Activated CD4-positive, alpha-beta T cell treated with anti-CD3 and anti-CD28 coated beads, Interleukin-2, Interleukin-4, amounts not matched to agents 100 ng/mL and 50 ng/mL, durations not matched to agents 16 hours and 8 hours (primary cell): ENCODE data around the gene YIF1A.
"Not testable (repeated sequence)": the region's sequence is repeated elsewhere in the genome, so short reads cannot be mapped to it uniquely, and the experiment has no call there.

Experiments
- DNase-seq: peaks from one replicate; pipeline ENCODE4 v3.0.0-alpha.2; 2020; ENCODE audit warnings: low spot score

Gene YIF1A

GRCh38 chr11:66286699-66287098 is 2.2 kb downstream of the YIF1A start:
- no peak for DNase-seq

- DNase-seq: no peak
These were observed 3.5 kb downstream of the YIF1A start for GRCh38 chr11:66285250-66285947.

- no peak for DNase-seq
These were observed 4.3 kb downstream of the YIF1A start for GRCh38 chr11:66284526-66285078.

GRCh38 chr11:66283461-66284105 is 5.4 kb downstream of the YIF1A start:
- no peak for DNase-seq

GRCh38 chr11:66282468-66283455 is 6.2 kb downstream of the YIF1A start:
- DNase-seq: peak; percentile 99

GRCh38 chr11:66281776-66282467 is 7.0 kb downstream of the YIF1A start:
- DNase-seq: no peak

- DNase-seq: no peak
These were observed 7.9 kb downstream of the YIF1A start for GRCh38 chr11:66281001-66281400.

- no peak for DNase-seq
These were observed 8.5 kb downstream of the YIF1A start for GRCh38 chr11:66280428-66280827.

GRCh38 chr11:66279092-66279734 is 9.7 kb downstream of the YIF1A start:
- no peak for DNase-seq

GRCh38 chr11:66278363-66279091 is 10.4 kb downstream of the YIF1A start:
- DNase-seq: no peak

- no peak for DNase-seq
These were observed 11.2 kb downstream of the YIF1A start, which contains the start of gene CNIH2 for GRCh38 chr11:66277471-66278362. TSS of gene CNIH2 (plus strand) at chr11:66278175. CDS start at chr11:66278457, 282 bp downstream.

- not testable (repeated sequence) for DNase-seq
These were observed 11.9 kb downstream of the YIF1A start for GRCh38 chr11:66277064-66277463.

- not testable (repeated sequence) for DNase-seq
These were observed 12.3 kb downstream of the YIF1A start for GRCh38 chr11:66276619-66277018.

GRCh38 chr11:66275984-66276612 is 12.8 kb downstream of the YIF1A start:
- DNase-seq: no peak

- no peak for DNase-seq
These were observed 13.5 kb downstream of the YIF1A start for GRCh38 chr11:66275396-66275795.

- DNase-seq: no peak
These were observed 14.7 kb downstream of the YIF1A start for GRCh38 chr11:66274219-66274618.

GRCh38 chr11:66272596-66272995 is 16.3 kb downstream of the YIF1A start:
- DNase-seq: no peak

GRCh38 chr11:66271816-66272215 is 17.1 kb downstream of the YIF1A start:
- no peak for DNase-seq
